Measurements from ENCODE around the gene TRAF5.

GRCh38 chr1:211377539-211378450 lies 51.2 kb downstream of the TRAF5 start:
- no peak for TF ChIP-seq CTCF (IDR thresholded peaks at IDR 0.05; ENCODE audit: low read depth, low read length, missing input control)
- TF ChIP-seq JUND (IDR thresholded peaks at IDR 0.05): no peak
- no peak for TF ChIP-seq ZBTB33 (IDR thresholded peaks at IDR 0.05)
- no peak for TF ChIP-seq MAX (IDR thresholded peaks at IDR 0.05)
- no peak for TF ChIP-seq RAD21 (IDR thresholded peaks at IDR 0.05)
- no peak for TF ChIP-seq GABPA (IDR thresholded peaks at IDR 0.05 in 1 of 2, conservative IDR thresholded peaks at IDR 0.05 in 1 of 2)
- no peak for TF ChIP-seq REST (IDR thresholded peaks at IDR 0.05)
- no peak for TF ChIP-seq EGR1 (IDR thresholded peaks at IDR 0.05; ENCODE audit: low read depth in 2 of 2)
- TF ChIP-seq SP1 (IDR thresholded peaks at IDR 0.05): no peak
- no peak for TF ChIP-seq ATF3 (IDR thresholded peaks at IDR 0.05)
- TF ChIP-seq NR2F2 (IDR thresholded peaks at IDR 0.05): no peak
- TF ChIP-seq RXRA (IDR thresholded peaks at IDR 0.05): no peak
- no peak for TF ChIP-seq TAF1 (conservative IDR thresholded peaks at IDR 0.05)
- no peak for TF ChIP-seq YY1 (IDR thresholded peaks at IDR 0.05)
